ENCODE measurements around the gene TMC3. TPM values are rescaled to one million over a fixed set of nuclear protein-coding genes. Genes with fewer than 3 reads are reported as not detected.
A peak's percentile ranks its signal among the peaks of the same experiment; 100 is the strongest.

Gene TMC3
- total RNA-seq, 1 experiment from 2014 or later = not detected

DNA sequence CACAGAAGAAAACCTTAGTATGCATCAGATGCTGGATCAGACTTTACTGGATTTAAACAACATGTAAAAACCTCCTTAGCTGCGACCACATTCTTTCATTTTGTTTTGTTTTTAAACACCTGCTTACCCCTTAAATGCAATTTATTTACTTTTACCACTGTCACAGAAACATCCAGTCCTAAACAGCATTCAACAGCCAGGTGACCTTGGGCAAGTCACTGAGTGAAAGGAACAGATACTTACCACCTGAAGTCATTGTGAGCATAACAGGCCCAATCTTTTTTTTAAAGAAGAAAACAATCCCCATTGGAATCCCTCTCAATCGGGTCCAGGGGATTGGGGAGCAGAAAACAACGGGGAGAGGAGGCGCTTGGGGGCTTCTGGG is 50.5 kb downstream of the TMC3 start:
- DNase-seq (ENCODE audit: low spot score) = no peak

DNA sequence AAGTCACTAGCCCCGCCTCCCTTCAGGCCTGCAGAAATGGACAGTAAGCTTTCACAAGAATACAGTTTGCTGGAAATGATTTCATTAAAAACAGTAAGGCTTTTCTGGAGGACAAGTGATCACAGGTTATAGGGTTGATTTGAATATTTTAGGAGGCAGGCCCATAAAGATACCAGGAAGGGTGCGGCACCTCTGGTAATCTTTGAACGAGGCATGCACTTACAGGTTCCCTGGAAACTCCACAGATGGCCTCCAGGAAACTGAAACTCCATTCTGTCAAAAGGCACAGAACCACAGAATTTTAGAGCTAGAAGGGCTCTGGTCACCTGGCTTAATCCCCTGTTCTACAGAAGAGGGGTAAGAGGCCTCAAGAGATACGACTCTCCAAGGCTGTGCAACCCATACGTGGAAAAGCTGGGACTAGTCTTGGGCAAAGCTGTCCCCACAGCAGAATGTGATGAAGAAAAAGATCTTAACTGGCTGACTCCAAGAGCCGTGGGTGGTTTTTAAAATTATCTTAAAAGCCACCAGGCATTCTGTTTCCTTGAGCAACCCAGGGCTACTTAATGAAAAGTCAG is 51.2 kb downstream of the TMC3 start:
- DNase-seq (ENCODE audit: low spot score) = no peak

DNA sequence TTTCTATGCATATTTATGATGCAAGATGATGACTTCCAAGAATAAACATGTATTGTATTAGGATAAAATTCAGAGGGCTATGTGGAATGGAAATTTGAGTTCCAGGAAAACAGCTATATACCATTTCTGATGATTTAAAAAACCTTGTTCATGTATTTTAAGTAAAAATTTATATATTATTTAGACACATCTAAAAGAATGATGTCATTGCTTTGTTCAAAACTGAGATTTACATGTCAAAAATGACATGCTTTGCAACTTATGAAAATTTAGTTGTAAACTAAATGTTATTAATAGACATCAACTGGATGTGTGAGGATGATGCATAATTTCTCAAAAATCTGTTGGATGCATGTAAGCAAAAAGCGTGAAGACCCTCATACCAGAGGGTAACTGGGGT is 52.3 kb downstream of the TMC3 start:
- no peak for DNase-seq (ENCODE audit: low spot score)

DNA sequence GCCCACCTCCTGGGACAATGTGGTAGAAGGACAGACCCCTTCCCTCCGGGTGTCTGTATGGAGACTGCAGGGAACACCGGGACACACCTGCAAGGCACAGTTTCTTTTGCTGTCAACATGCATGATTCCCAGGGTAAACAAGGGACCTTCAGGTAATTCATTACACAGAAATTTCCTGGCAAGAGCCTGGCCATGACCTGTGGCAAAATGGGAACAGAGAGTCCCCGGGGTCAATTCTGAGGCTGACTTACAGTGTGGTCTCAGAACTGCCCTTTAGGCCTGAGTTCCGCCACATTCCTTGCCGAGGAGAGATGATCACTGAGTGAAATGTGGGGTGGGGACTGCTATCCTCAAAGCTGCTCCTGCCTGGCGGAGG is 56.4 kb downstream of the TMC3 start:
- DNase-seq (ENCODE audit: low spot score) = no peak

DNA sequence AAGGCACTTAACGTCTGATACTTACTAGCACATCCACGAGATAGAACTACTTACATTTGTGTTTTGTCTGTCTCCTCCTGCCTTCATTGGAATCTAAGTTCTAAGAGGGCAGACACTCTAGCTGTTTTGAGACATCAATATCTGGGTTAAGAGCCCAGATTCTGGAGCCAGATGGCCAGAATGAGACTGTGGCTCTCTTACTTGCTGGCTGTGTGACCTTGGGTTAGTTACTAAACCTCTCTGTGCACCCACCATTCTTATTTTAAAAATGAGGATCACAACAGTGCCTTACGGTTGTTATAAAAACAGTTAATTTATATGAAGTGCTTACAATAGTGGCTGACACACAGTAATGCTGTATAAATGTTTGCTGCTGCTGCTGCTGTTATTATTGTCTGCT is 57.7 kb downstream of the TMC3 start:
- DNase-seq (ENCODE audit: low spot score) = no peak

DNA sequence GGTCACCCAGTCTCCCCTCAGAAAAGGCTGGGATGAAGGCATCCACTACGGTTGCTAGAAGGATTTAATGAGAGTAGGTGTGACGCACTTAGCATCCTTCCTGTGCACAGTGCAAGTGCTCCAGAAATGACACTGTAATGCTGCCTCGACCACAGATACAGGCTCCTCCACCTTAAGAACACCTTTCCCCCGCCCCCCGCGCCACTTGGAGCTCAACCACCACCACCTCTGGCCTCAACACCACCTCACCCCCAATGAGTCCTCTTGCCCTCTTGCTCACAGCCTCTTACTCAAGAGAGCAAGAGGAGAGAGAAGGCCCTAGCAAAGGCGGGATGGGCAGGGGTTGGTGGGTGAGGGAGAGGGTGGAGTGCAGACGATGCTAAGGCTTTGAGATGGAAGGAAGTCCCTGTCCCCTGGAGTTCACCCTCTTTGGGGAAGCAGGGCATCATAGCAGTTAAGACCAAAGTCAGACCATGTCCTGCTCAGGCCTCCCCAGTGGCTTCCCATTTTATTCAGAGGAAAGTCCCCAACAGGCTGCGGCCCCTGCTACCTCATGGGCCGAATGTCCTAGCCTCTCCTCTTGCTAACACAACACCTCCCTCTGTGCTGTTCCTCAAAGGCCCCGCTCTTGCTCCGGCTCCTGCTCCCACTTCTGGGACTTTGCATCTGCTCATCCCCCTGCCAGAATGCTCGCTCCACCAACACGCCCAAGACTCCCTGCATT is 58.4 kb downstream of the TMC3 start:
- DNase-seq (ENCODE audit: low spot score) = no peak

DNA sequence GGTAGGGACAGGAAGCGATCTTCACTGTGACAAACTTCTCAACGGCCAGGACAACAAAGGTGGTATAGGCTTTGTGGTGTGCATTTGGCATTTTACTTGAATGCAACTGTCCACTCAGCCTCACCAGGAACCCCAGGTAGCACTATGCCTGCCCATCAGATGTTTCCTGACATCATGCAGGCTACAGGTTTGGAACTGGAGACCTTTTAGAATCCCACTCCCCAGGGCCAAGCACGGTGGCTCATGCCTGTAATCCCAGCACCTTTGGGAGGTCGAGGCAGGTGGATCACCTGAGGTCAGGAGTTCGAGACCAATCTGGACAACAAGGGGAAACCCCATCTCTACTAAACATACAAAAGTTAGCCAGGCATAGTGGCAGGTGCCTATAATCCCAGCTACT is 59.6 kb downstream of the TMC3 start:
- no peak for DNase-seq (ENCODE audit: low spot score)

DNA sequence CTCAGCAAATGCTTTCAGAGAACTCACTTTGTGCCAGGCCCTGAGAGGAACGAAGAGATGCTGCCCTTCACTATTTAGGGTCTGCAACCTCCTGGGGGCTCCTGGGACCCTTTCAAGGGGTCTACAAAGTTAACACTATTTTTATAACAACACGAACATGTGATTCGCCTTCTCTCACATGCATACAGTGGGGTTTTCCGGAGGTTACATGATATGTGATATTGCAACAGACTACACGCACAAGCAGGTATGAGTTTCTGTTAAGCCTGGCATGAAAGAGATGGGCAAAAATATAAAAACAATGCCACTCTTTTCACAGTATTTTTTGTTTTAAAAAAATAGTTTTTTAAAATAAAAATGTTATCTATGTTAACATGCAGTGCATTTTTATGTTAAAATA is 60.3 kb downstream of the TMC3 start:
- no peak for DNase-seq (ENCODE audit: low spot score)

DNA sequence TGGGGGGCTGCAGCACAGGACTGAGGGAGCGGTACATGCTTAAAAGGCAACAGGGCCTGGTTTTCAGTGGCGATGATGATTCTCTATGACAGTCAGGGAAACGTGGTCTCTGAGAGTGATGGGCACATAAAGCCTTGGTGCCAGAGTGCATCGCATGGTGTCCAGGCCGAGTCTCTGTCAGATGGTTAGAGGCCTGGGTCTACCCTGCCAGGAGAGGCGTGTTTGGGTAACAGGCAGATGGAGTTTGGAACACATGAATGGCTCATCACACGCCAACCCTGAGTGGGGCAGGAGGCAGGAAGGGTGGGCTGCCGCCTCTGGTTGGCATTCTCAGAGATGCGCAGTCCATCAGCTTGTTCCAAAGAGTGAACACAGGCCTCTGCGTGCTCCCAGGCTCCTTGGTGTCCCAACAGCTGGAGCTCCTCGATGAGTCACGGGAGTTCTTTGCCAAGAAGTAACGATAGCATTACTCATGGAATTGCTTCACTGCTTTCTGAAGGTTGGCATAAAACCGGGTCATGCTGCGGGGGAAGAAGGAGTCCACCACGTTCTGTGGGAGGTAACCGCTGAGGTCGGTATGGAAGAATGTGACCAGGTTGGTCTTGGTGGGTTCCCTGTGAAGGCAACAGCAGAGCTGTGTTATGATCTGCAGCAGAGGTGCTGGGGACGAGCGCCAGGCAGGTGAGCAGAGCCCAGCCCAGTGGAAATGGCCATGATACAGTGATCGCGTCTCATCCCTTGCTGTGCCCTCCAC is 61.0 kb downstream of the TMC3 start:
- DNase-seq (ENCODE audit: low spot score) = peak; percentile 43

DNA sequence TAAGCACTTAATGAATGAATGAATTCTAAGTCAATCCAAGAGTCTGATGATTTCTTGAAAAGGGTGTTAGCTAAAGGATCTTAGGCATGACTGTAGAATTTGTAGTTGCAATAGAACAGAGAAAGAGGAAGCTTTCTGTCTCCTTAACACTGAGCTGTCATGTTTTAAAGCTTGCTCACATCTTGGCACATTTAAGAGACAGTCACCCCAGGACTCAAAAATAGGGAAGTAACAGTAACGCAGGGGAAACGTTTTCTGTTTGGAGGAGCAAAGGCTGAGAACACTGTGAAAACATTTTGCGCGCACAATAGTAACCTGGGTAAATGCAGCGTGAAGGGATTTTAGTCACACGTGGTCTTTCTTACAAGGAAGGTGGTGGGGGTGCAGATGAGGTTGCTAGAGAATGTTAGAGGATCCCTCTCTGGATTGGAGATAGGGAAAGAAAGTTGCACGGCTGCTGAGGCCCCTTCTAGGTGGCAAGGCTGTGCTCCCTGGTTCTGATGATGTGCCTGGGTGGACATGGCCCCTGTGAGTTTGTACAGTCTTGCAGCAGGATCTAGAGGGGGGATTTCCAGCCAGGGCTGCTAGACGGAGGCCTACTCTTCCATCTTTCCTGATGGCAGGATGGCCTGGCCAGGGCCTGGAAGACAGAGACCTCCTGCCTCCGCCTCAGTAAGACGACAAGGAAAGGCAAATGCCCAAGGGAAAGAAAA is 62.1 kb downstream of the TMC3 start:
- no peak for DNase-seq (ENCODE audit: low spot score)

DNA sequence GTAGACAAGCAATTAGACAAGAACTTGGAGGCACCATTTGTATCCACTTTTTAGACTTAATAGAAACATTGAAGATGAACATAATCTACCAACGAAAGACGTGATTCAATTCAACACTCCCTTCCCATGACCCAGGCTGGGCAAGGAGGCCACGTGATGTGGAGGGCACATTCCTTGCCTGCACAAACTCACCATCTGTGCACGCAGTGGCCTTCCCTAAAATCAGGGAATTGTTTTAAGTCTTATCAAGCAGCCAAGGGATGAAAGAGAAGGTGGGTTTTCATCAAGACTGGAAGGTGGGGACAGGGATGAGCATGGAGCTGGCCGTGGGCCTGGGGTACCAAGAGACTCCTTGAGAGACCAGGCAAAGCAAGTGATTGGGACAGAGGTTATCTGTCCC is 63.5 kb downstream of the TMC3 start:
- DNase-seq (ENCODE audit: low spot score) = no peak

DNA sequence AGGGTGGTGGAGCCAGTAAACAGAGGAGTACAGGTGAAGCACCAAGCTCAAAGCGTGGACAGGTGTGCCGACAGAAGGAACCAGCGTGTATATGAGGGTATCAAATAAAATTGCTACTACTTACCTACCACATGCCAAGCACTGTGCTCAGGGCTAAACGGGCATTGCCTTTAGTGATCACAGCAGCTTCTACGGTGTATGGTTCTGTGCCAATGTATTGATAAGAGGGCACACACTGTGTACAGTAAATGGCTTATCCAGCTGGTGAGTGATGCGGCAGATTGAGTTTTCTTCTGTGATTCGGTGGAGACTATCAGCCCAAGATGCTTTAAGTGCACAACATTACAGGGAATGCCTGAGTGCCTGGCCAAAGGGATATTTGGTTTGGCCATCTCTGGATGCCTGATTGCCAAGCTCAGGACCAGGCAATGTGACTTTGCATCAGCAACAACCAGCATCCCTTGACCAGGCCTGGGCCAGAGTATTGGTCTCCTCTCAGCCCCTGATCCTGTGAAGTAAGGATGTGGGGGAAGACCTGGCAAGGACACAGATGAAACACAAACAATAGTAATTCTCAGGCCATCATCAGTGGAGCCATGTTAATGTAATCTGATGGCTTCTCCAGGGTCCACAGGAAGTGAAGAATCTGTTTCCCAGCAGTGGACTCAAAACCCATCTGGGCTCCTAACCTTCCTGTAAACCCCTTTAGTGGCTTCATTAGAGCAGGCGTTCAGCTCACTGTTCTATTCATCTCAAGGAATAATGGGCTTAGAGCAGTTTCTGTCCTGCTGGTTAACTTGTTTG is 64.2 kb downstream of the TMC3 start:
- DNase-seq (ENCODE audit: low spot score) = no peak

DNA sequence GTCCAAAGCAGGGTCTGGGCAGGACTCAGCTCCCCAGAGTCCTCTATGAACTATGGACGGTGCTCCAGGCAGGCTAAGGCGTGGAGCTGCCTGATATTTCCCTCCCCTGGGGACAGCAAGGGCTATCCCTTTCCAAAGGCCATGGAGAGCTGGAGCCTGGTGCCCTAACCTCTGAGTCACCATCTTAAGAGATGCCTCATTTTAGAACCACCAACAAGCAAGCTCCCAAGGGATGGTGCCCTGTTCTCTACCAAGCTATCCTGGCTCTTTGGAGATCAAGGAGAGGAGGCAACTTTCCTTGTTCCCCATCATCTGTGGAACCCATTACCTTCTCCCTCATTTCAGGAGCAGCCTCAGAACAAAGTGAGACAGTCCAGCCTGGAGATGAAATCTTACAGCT is 65.8 kb downstream of the TMC3 start:
- no peak for DNase-seq (ENCODE audit: low spot score)

DNA sequence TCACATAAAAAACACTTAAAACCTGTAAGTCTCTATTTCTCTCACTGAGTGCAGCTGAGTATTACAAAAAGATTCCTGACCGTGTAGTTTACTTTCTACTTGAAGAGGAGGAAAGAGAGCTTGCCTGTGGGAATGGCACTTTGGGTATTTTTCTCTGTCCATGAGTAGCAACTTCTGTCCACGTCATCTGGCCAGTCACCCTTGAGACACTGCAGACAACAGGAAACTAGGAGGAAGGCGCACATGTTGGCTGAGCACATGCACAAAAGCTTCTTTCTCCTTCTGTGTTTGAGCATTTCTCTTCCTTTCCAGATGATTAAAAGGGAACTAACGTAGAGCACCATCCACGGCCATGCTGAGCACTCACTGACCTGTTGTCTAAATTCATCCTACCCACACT is 69.8 kb downstream of the TMC3 start:
- DNase-seq (ENCODE audit: low spot score) = no peak

DNA sequence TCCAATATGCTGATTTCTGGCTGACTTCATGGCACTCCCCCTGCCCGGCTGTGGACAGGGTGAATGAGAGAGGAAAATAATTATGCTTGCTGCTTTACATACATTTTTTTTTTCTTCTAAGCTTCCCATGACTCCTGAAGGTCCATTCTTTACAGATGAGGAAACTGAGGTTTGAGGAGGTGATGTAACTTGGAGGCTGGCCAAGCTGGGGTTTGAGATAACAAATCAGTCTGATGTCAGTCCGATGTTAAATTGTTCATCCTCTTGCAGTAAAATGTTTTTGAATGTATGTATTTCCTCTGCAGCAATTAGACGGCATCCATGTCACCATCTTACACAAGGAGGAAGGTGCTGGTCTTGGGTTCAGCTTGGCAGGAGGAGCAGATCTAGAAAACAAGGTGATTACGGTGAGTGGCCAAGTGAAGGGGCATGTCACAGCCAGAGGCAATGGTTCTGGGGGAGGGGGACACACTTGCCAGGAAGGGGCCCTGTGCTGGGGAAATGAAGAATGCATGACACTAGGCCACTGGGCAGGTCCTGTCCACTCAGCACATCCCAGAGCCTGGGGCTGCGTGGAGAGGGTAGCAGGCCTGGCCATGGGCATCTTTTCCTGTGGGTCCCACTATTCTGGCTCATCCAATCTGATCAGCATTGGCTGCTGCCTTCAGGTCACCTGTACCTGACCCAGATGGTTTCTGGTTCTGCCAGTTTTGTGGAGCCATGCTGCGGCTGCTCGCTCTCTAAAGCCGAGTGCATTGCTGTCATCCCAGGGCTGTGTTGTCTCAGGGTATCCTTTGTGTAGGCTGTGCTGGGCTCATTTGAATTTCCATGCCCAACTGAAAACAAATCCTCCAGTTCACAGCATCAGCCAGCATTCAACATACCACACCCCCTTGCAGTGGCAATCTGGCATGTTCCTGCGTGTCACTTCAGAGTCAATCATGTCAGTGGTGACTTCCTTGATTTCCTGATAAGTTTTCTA is 70.5 kb downstream of the TMC3 start:
- DNase-seq (ENCODE audit: low spot score) = no peak

DNA sequence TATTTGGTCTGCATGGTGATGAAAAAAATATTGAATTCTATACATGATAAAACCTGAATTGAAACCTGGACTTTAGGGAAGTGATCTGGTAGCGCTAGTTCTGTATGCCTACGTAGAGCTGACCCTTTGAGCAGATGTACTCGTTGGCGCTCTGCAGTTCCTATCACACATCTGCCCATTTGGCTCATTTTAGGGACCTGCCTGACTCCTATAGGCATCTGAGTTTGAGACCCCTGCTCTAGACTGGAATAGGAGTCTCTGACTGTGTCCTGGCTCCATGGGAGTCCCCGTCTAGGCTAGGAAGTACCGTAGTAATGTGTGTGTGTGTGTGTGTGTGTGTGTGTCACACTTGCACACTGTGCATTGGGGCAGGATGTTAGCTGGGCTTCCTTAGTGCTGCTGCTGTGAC is 71.3 kb downstream of the TMC3 start:
- no peak for DNase-seq (ENCODE audit: low spot score)

DNA sequence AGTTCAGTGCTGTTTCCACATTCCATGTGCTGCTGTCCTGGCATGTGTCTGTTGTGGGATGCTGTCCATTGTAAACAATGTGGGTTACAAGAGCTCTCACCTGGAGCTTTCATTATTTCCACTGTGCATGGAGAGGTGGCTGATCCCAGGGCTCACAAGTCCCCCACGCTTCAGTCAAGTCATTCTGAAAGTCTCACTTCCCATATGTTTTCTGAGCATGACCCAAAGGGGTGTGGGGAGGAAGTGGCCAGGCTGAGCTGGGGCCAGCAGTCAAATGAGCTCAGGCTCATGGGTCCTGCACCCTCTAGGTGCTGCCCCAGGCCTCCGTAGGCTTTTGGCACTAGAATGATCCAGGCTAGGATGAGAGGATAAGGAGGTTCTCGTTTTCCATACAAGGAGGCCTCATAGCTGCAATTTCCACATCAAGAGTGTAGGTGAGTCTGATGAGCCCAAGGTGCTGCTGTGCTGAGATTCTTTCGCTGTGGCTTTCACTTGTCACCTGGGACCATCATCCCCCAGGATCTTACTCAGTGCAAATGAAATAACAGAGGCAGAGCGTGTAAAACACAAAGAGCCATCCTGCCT is 72.1 kb downstream of the TMC3 start:
- DNase-seq (ENCODE audit: low spot score) = no peak

DNA sequence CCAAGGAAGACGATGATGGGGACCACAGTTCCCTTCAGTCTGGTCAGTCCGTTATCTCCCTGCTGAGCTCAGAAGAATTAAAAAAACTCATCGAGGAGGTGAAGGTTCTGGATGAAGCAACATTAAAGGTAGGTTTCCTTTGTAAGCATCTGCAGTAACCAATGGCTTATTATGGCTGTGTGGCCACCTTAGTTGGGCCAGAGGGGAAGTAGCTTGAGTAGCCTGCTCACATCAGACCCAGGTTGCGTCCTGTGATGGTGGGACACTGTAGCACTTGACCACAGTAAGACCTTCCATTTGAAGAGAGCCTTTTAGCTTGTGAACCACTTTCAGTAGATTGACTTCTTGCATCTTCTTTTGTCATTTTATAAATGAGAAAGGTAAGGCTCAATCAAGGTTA is 72.6 kb downstream of the TMC3 start:
- no peak for DNase-seq (ENCODE audit: low spot score)

DNA sequence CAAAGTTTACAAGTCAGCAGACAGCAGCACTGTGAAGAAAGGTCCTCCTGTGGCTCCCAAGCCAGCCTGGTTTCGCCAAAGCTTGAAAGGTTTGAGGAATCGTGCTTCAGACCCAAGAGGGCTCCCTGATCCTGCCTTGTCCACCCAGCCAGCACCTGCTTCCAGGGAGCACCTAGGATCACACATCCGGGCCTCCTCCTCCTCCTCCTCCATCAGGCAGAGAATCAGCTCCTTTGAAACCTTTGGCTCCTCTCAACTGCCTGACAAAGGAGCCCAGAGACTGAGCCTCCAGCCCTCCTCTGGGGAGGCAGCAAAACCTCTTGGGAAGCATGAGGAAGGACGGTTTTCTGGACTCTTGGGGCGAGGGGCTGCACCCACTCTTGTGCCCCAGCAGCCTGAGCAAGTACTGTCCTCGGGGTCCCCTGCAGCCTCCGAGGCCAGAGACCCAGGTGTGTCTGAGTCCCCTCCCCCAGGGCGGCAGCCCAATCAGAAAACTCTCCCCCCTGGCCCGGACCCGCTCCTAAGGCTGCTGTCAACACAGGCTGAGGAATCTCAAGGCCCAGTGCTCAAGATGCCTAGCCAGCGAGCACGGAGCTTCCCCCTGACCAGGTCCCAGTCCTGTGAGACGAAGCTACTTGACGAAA is 74.3 kb downstream of the TMC3 start:
- DNase-seq (ENCODE audit: low spot score) = no peak

DNA sequence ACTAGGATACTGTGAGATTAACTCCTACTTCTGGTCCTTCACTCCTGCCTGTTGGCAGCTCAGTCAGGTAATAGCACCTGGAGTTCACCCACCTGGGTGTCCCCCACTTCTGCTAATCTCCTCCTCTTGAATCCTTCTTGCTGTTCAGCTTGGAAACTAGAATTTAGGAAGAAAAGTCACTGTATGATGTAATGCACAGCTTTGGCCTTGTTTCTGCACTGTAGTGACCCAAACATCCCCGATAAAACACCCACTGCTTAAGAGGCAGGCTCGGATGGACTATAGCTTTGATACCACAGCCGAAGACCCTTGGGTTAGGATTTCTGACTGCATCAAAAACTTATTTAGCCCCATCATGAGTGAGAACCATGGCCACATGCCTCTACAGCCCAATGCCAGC is 74.9 kb downstream of the TMC3 start:
- DNase-seq (ENCODE audit: low spot score) = no peak
